Keratinocyte (primary cell): ENCODE measurements around the gene C3orf49. TPM values are rescaled to one million over a fixed set of nuclear protein-coding genes. Genes with fewer than 3 reads are reported as not detected.

Experiments
- DNase-seq: peaks from one replicate; pipeline ENCODE4 v3.0.0-alpha.2; 2011; ENCODE audit warnings: low read depth, missing footprints, low spot score
- FAIRE-seq: peaks from 2 replicates; lab custom pipeline; 2011; peaks lifted over from hg19 to GRCh38; lab: Jason Lieb, UNC
- H2AFZ ChIP-seq: 2 replicates; pipeline ENCODE4 v1.6.0; 2012; ENCODE audit warnings: low read length, control low read depth, inconsistent platforms; ENCODE audit not compliant: control insufficient read depth
- H3K27ac ChIP-seq: 2 replicates; pipeline ENCODE4 v1.5.1; 2011; ENCODE audit warnings: low read length; ENCODE audit not compliant: control insufficient read depth, insufficient read depth
- H3K27me3 ChIP-seq: 3 replicates; pipeline ENCODE4 v1.6.0; 2011; ENCODE audit warnings: low read length; ENCODE audit not compliant: control insufficient read depth, insufficient read depth; ENCODE audit errors: extremely low read depth
- H3K36me3 ChIP-seq, 2 experiments: 2 replicates in 1 of 2; 3 replicates in 1 of 2; pipeline ENCODE4 v1.5.1; 2011; ENCODE audit warnings: low read length in 2 of 2, mild to moderate bottlenecking in 1 of 2; ENCODE audit not compliant: control insufficient read depth in 2 of 2, insufficient read depth in 2 of 2; ENCODE audit errors: extremely low read depth in 1 of 2
- H3K4me1 ChIP-seq: 3 replicates; pipeline ENCODE4 v1.5.1; 2011; ENCODE audit warnings: low read length; ENCODE audit not compliant: control insufficient read depth, insufficient read depth; ENCODE audit errors: extremely low read depth
- H3K4me2 ChIP-seq: 3 replicates; pipeline ENCODE4 v1.6.0; 2011; ENCODE audit warnings: low read depth, low read length; ENCODE audit not compliant: control insufficient read depth, insufficient read depth; ENCODE audit errors: extremely low read depth
- H3K4me3 ChIP-seq, 3 experiments: fragments of 200-600 bp in 1 of 3; sonication (generic) in 1 of 3; 2 replicates in 2 of 3; 3 replicates in 1 of 3; pipeline ENCODE4 v1.5.1; 2011 to 2016; ENCODE audit warnings: low read length in 3 of 3, mild to moderate bottlenecking in 3 of 3, control low read depth in 2 of 3, inconsistent platforms in 1 of 3, low read depth in 1 of 3, mixed read lengths in 1 of 3, mixed run types in 1 of 3, moderate library complexity in 1 of 3; ENCODE audit not compliant: control insufficient read depth in 2 of 3, insufficient read depth in 2 of 3; ENCODE audit errors: extremely low read depth in 1 of 3
- H3K79me2 ChIP-seq: 2 replicates; pipeline ENCODE4 v1.6.0; 2012; ENCODE audit warnings: low read length; ENCODE audit not compliant: control insufficient read depth, insufficient read depth
- H3K9ac ChIP-seq: 3 replicates; pipeline ENCODE4 v1.6.0; 2011; ENCODE audit warnings: low read length; ENCODE audit not compliant: control insufficient read depth, insufficient read depth; ENCODE audit errors: extremely low read depth
- H3K9me1 ChIP-seq: 3 replicates; pipeline ENCODE4 v1.6.0; 2011; ENCODE audit warnings: low read length; ENCODE audit not compliant: control insufficient read depth, insufficient read depth; ENCODE audit errors: extremely low read depth
- H3K9me3 ChIP-seq: 2 replicates; pipeline ENCODE4 v1.5.1; 2012; ENCODE audit warnings: low read depth, low read length; ENCODE audit not compliant: control insufficient read depth
- H4K20me1 ChIP-seq: 3 replicates; pipeline ENCODE4 v1.6.0; 2011; ENCODE audit warnings: low read length; ENCODE audit not compliant: control insufficient read depth, insufficient read depth; ENCODE audit errors: extremely low read depth
- CTCF ChIP-seq, 3 experiments: IDR thresholded peaks in 1 of 3; conservative IDR thresholded peaks in 1 of 3; optimal IDR thresholded peaks in 1 of 3; 2 replicates in 2 of 3; 3 replicates in 1 of 3; pipeline versions ENCODE3 to v1.5.1; 2011; ENCODE audit warnings: low read length in 3 of 3, mild to moderate bottlenecking in 3 of 3, moderate library complexity in 2 of 3, control low read depth in 1 of 3, inconsistent platforms in 1 of 3; ENCODE audit not compliant: insufficient read depth in 2 of 3; ENCODE audit errors: extremely low read depth in 1 of 3
- EZH2 ChIP-seq: IDR thresholded peaks from one replicate; pipeline ENCODE4 v1.6.1; 2012; ENCODE audit warnings: inconsistent platforms, mild to moderate bottlenecking, low read length, moderate library complexity
- dilution Hi-C: fragments of 300-500 bp; cut with MboI; formaldehyde crosslinking; loops from one replicate; pipeline ENCODE4 v1.7.0; 2020; ENCODE audit warnings: low sequenced_read_pairs; ENCODE audit not compliant: extremely low pct_ligation_motif_present
- polyA plus RNA-seq, 5 experiments: library from polyadenylated mRNA; depleted of rRNA in 3 of 5; stranded (reverse) in 3 of 5; stranded (forward) in 1 of 5; unstranded in 1 of 5; fragments of >200 nt; gene quantifications; 1 replicate in 1 of 5; 2 replicates in 3 of 5; 3 replicates in 1 of 5; pipeline versions ENCODE4 v1.2.1 to v1.2.3, GENCODE V29; 2011 to 2012; ENCODE audit warnings: missing spikeins in 2 of 5, low read depth in 1 of 5, low replicate concordance in 1 of 5

C3orf49 gene
- polyA plus RNA-seq, 1 donor (not counting 4 experiments of a cell fraction or from before 2014, with no cell fraction given) = not detected

- H3K4me1 ChIP-seq = peaks cover 12% of the 10 kb centered on the region
- peaks cover 81% of the 10 kb centered on the region for H3K79me2 ChIP-seq
- H3K9me1 ChIP-seq = peaks cover 3% of the 10 kb centered on the region
- H3K9me3 ChIP-seq = no peaks in the 10 kb centered on the region
- TF ChIP-seq EZH2 (no peak), CTCF (optimal IDR thresholded peaks at IDR 0.05 in 1 of 3, IDR thresholded peaks at IDR 0.05 in 1 of 3, conservative IDR thresholded peaks at IDR 0.05 in 1 of 3; ENCODE audit: extremely low read depth in 1 of 3, insufficient read depth in 2 of 3, low read length in 3 of 3) (no peak)
- H4K20me1 ChIP-seq = no peaks in the 10 kb centered on the region
- dilution Hi-C loops = no loop called here
- H3K4me2 ChIP-seq = peak overlapping the region; percentile 79
- FAIRE-seq = no peak
- H3K9ac ChIP-seq = peak overlapping the region; percentile 87
- DNase-seq = no peak
- no peaks in the 10 kb centered on the region for H3K36me3 ChIP-seq
- H3K27me3 ChIP-seq = no peaks in the 10 kb centered on the region
- H3K4me3 ChIP-seq = peak overlapping the region; percentile 77 to 92 (median 77)
- peak overlapping the region; percentile 71 for H3K27ac ChIP-seq
- H2AFZ ChIP-seq = peak overlapping the region; percentile 61
These were observed 45.2 kb downstream of the C3orf49 start for GRCh38 chr3:63864008-63864964.

- Histone ChIP-seq H3K27ac (peak overlapping the region; percentile 71), H3K4me3 (peak overlapping the region; percentile 77 to 92 (median 77)), H3K36me3 (no peaks in the 10 kb centered on the region), H3K9ac (peak overlapping the region; percentile 87), H3K27me3 (no peaks in the 10 kb centered on the region), H3K4me1 (peaks cover 16% of the 10 kb centered on the region), H3K9me3 (no peaks in the 10 kb centered on the region), H2AFZ (peak overlapping the region; percentile 61), H3K4me2 (peak overlapping the region; percentile 79), H3K79me2 (peaks cover 84% of the 10 kb centered on the region), H3K9me1 (peaks cover 3% of the 10 kb centered on the region), H4K20me1 (no peaks in the 10 kb centered on the region)
- FAIRE-seq (peak; percentile 70), DNase-seq (no peak)
- dilution Hi-C loops = no loop called here
- TF ChIP-seq CTCF (optimal IDR thresholded peaks at IDR 0.05 in 1 of 3, IDR thresholded peaks at IDR 0.05 in 1 of 3, conservative IDR thresholded peaks at IDR 0.05 in 1 of 3; ENCODE audit: extremely low read depth in 1 of 3, insufficient read depth in 2 of 3, low read length in 3 of 3) (no peak), EZH2 (no peak)
These were observed 45.8 kb downstream of the C3orf49 start for GRCh38 chr3:63864965-63865327.
